KOPT-K1 (cell line): ENCODE results near the gene F13B.
"Not testable (repeated sequence)": the region's sequence is repeated elsewhere in the genome, so short reads cannot be mapped to it uniquely, and the experiment has no call there.

ENCODE experiments used
- H3K27ac ChIP-seq: fragments of 200-600 bp; sonication (generic); 2 replicates; pipeline ENCODE4 v1.5.1; 2016; ENCODE audit warnings: antibody characterized with exemption, mild to moderate bottlenecking, low read depth, low read length; ENCODE audit not compliant: poor library complexity, severe bottlenecking
- H3K36me3 ChIP-seq: fragments of 200-600 bp; sonication (generic); 2 replicates; pipeline ENCODE4 v1.5.1; 2017; ENCODE audit warnings: antibody characterized with exemption, mild to moderate bottlenecking, low read length, moderate library complexity; ENCODE audit not compliant: insufficient read depth
- H3K9me3 ChIP-seq: fragments of 200-600 bp; sonication (generic); 2 replicates; pipeline ENCODE4 v1.5.1; 2017; ENCODE audit warnings: antibody characterized with exemption, low read length, mild to moderate bottlenecking; ENCODE audit not compliant: insufficient read depth, poor library complexity, severe bottlenecking

F13B gene

GRCh38 chr1:197066719-197067456 is at the start of gene F13B:
TSS of gene F13B (minus strand) at chr1:197067260. CDS start at chr1:197067223, 37 bp downstream.
- H3K36me3 ChIP-seq = no peaks in the 10 kb centered on the region
- H3K27ac ChIP-seq = no peak within 1 kb of the TSS
- no peaks in the 10 kb centered on the region for H3K9me3 ChIP-seq

GRCh38 chr1:197116156-197116555 is 49.1 kb upstream of the F13B start:
- Histone ChIP-seq H3K36me3 (peaks cover 100% of the 10 kb centered on the region), H3K27ac (no peak overlapping the region)

GRCh38 chr1:197106869-197107268 is 39.8 kb upstream of the F13B start:
- Histone ChIP-seq H3K9me3 (peaks cover 43% of the 10 kb centered on the region), H3K36me3 (peaks cover 100% of the 10 kb centered on the region), H3K27ac (no peak overlapping the region)

More at GRCh38 chr1:197116156-197116555, 49.1 kb upstream of the F13B start:
- H3K9me3 ChIP-seq = peaks cover 6% of the 10 kb centered on the region

GRCh38 chr1:197103300-197103699 is 36.2 kb upstream of the F13B start:
- Histone ChIP-seq H3K9me3 (peaks cover 35% of the 10 kb centered on the region), H3K36me3 (peaks cover 86% of the 10 kb centered on the region)

GRCh38 chr1:197101978-197102377 is 34.9 kb upstream of the F13B start:
- Histone ChIP-seq H3K36me3 (peaks cover 82% of the 10 kb centered on the region), H3K9me3 (peaks cover 30% of the 10 kb centered on the region)

More at GRCh38 chr1:197103300-197103699, 36.2 kb upstream of the F13B start:
- H3K27ac ChIP-seq = no peak overlapping the region

GRCh38 chr1:197100677-197101076 is 33.6 kb upstream of the F13B start:
- H3K36me3 ChIP-seq = peaks cover 82% of the 10 kb centered on the region
- peaks cover 30% of the 10 kb centered on the region for H3K9me3 ChIP-seq

More at GRCh38 chr1:197101978-197102377, 34.9 kb upstream of the F13B start:
- no peak overlapping the region for H3K27ac ChIP-seq

GRCh38 chr1:197099444-197099843 is 32.4 kb upstream of the F13B start:
- no peak overlapping the region for H3K27ac ChIP-seq
- H3K36me3 ChIP-seq = peaks cover 80% of the 10 kb centered on the region

More at GRCh38 chr1:197100677-197101076, 33.6 kb upstream of the F13B start:
- no peak overlapping the region for H3K27ac ChIP-seq

GRCh38 chr1:197096971-197097370 is 29.9 kb upstream of the F13B start:
- H3K27ac ChIP-seq, H3K9me3 ChIP-seq: not testable (repeated sequence)
- H3K36me3 ChIP-seq = peaks cover 80% of the 10 kb centered on the region

More at GRCh38 chr1:197099444-197099843, 32.4 kb upstream of the F13B start:
- peaks cover 25% of the 10 kb centered on the region for H3K9me3 ChIP-seq

GRCh38 chr1:197096137-197096536 is 29.1 kb upstream of the F13B start:
- Histone ChIP-seq H3K27ac (no peak overlapping the region), H3K9me3 (no peaks in the 10 kb centered on the region), H3K36me3 (peaks cover 81% of the 10 kb centered on the region)

- Histone ChIP-seq H3K36me3 (peaks cover 94% of the 10 kb centered on the region), H3K27ac (no peak overlapping the region), H3K9me3 (no peaks in the 10 kb centered on the region)
These were observed 26.3 kb upstream of the F13B start for GRCh38 chr1:197093226-197093885.

- Histone ChIP-seq H3K27ac (no peak overlapping the region), H3K36me3 (peaks cover 97% of the 10 kb centered on the region), H3K9me3 (peaks cover 3% of the 10 kb centered on the region)
These were observed 25.5 kb upstream of the F13B start for GRCh38 chr1:197092491-197093023.

GRCh38 chr1:197083474-197083873 is 16.4 kb upstream of the F13B start:
- Histone ChIP-seq H3K9me3 (peaks cover 67% of the 10 kb centered on the region), H3K27ac (no peak overlapping the region), H3K36me3 (peaks cover 75% of the 10 kb centered on the region)

GRCh38 chr1:197081117-197081753 is 14.2 kb upstream of the F13B start:
- no peak overlapping the region for H3K27ac ChIP-seq
- peaks cover 53% of the 10 kb centered on the region for H3K36me3 ChIP-seq
- H3K9me3 ChIP-seq = peaks cover 60% of the 10 kb centered on the region

- H3K9me3 ChIP-seq = peaks cover 54% of the 10 kb centered on the region
These were observed 13.3 kb upstream of the F13B start for GRCh38 chr1:197080323-197080722.

GRCh38 chr1:197076585-197076984 is 9.5 kb upstream of the F13B start:
- Histone ChIP-seq H3K36me3 (peaks cover 6% of the 10 kb centered on the region), H3K27ac (no peak overlapping the region), H3K9me3 (peaks cover 17% of the 10 kb centered on the region)

More at GRCh38 chr1:197080323-197080722, 13.3 kb upstream of the F13B start:
- H3K36me3 ChIP-seq = peaks cover 44% of the 10 kb centered on the region
- H3K27ac ChIP-seq = no peak overlapping the region
